Measurements from ENCODE around the gene ARPC4. TPM values are rescaled to one million over a fixed set of nuclear protein-coding genes. Genes with fewer than 3 reads are reported as not detected.

Gene ARPC4
- total RNA-seq, 6 donors from 2014 or later = 88.3 to 186 (median 158) TPM

DNA sequence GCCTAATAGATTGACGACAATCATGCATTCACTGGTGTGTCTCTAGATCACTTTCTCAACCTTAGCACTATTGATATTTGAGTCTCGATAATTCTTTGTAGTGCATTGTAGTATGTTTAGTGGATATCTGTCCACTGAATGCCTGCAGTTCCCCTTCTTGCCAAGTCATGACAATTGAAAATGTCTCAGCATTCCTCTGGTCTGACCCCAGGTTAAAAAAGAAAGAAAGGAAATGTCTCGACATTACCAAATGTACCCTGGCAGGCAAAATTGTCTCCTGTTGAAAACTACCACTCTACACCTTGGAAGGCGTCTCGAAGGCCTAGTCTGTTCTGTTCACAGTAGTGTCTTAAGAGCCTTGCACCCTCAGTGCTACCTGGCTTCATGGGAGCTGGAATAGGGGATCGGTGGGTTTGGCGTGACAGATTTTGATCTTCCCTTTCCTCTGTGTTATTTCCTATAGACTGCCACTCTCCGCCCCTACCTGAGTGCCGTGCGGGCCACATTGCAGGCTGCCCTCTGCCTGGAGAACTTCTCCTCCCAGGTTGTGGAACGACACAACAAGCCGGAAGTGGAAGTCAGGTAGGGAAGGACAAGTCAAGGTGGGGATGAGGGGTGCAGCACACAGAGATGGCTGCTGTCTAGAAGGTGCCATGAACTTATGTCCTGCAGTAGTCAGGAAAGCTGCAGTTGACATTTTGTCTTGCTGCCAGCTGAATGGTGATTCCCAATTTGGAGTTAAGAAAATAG is 4.5 kb downstream of the ARPC4 start:
- no peak for DNase-seq
- Histone ChIP-seq H3K4me3 (no peak overlapping the region), H3K27ac (no peak overlapping the region), H3K36me3 (peaks cover 40 to 57% (median 51%) of the 10 kb centered on the region in 4 donors), H3K4me1 (peaks cover 17 to 34% (median 21%) of the 10 kb centered on the region in 4 donors), H3K9me3 (no peaks in the 10 kb centered on the region), H3K27me3 (no peaks in the 10 kb centered on the region)
- TF ChIP-seq POLR2A (IDR thresholded peaks at IDR 0.05) = no peak
- TF ChIP-seq POLR2AphosphoS5 (IDR thresholded peaks at IDR 0.05) = no peak
- no peak for TF ChIP-seq EP300 (IDR thresholded peaks at IDR 0.05)
- TF ChIP-seq, protein P1, sequence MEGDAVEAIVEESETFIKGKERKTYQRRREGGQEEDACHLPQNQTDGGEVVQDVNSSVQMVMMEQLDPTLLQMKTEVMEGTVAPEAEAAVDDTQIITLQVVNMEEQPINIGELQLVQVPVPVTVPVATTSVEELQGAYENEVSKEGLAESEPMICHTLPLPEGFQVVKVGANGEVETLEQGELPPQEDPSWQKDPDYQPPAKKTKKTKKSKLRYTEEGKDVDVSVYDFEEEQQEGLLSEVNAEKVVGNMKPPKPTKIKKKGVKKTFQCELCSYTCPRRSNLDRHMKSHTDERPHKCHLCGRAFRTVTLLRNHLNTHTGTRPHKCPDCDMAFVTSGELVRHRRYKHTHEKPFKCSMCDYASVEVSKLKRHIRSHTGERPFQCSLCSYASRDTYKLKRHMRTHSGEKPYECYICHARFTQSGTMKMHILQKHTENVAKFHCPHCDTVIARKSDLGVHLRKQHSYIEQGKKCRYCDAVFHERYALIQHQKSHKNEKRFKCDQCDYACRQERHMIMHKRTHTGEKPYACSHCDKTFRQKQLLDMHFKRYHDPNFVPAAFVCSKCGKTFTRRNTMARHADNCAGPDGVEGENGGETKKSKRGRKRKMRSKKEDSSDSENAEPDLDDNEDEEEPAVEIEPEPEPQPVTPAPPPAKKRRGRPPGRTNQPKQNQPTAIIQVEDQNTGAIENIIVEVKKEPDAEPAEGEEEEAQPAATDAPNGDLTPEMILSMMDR (IDR thresholded peaks at IDR 0.05) = no peak
- WGBS, 2 donors = 92 to 96% methylated on average over 12 of the region's 12 CpGs
- no peak for ATAC-seq (ENCODE audit: low FRiP score in 2 of 2)

- ATAC-seq (ENCODE audit: low FRiP score in 2 of 2) = no peak
- no peak for TF ChIP-seq EP300 (IDR thresholded peaks at IDR 0.05)
Measured at GRCh38 chr3:9800529-9800928, 7.6 kb downstream of the ARPC4 start.

DNA sequence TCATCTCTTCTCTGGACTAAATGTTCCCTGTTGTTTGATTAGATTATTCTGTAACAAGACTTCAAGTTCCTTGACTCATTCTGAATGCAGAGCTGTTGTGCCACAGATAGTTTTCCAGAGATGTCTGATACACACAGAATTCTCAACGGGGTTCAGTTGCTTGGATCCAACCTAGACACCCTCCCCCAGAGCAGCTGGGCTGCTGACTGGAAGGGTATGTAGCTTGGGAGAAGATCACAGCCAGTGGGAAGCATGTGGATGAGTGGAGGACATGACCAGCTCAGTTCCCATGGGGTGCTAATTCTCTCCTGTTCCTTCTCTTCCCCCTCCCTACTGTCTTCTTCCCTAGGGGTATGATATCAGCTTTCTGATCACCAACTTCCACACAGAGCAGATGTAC is 10.6 kb downstream of the ARPC4 start:
- DNase-seq (no peak), ATAC-seq (ENCODE audit: low FRiP score in 2 of 2) (no peak)
- 86 to 94% methylated on average over 1 of the region's 1 CpG for WGBS, 2 donors
- Histone ChIP-seq H3K4me1 (peaks cover 0 to under 1% (median 0%) of the 10 kb centered on the region in 4 donors), H3K27ac (no peak overlapping the region), H3K9me3 (no peaks in the 10 kb centered on the region), H3K36me3 (peaks cover 64 to 92% (median 79%) of the 10 kb centered on the region in 4 donors), H3K27me3 (no peaks in the 10 kb centered on the region), H3K4me3 (no peak overlapping the region)
- TF ChIP-seq, protein P1 (IDR thresholded peaks at IDR 0.05) = no peak
- TF ChIP-seq POLR2A (IDR thresholded peaks at IDR 0.05) (no peak), EP300 (IDR thresholded peaks at IDR 0.05) (no peak), POLR2AphosphoS5 (IDR thresholded peaks at IDR 0.05) (no peak)

More at GRCh38 chr3:9800529-9800928, 7.6 kb downstream of the ARPC4 start:
- Histone ChIP-seq H3K27ac (no peak overlapping the region), H3K9me3 (no peaks in the 10 kb centered on the region), H3K4me3 (no peak overlapping the region), H3K36me3 (peaks cover 64 to 85% (median 79%) of the 10 kb centered on the region in 4 donors), H3K27me3 (no peaks in the 10 kb centered on the region), H3K4me1 (peaks cover 0 to 13% (median 2%) of the 10 kb centered on the region in 4 donors)
- WGBS, 2 donors = 79 to 87% methylated on average over 5 of the region's 5 CpGs
- DNase-seq = no peak

DNA sequence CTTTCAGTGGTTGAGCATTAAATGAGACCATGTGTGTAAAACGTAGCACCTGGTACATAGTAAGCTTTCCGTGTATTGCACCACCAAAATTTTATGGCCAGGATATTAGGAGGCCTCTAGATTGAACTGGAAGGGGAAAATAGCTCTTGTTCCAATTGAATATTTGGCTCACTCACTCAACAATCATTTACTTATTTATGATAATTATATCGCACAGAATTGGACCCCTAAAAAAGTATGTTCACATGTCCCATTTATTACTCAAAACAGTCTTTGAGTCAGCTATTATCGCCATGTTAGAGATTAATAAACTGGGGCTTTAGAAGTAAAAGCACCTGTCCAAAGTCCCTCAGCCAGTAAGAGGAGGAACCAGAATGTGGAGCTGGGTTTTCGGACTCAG is 12.1 kb downstream of the ARPC4 start:
- H3K27ac ChIP-seq = no peak overlapping the region
- peaks cover 50 to 77% (median 64%) of the 10 kb centered on the region in 4 donors for H3K36me3 ChIP-seq
- ATAC-seq (ENCODE audit: low FRiP score in 2 of 2) = no peak
- DNase-seq = no peak
- H3K9me3 ChIP-seq = no peaks in the 10 kb centered on the region
- H3K4me3 ChIP-seq = no peak overlapping the region
- TF ChIP-seq POLR2AphosphoS5 (IDR thresholded peaks at IDR 0.05) (no peak), EP300 (IDR thresholded peaks at IDR 0.05) (no peak), POLR2A (IDR thresholded peaks at IDR 0.05) (no peak)
- TF ChIP-seq, protein P1 (IDR thresholded peaks at IDR 0.05) = no peak
- H3K4me1 ChIP-seq = peaks cover 6 to 13% (median 8%) of the 10 kb centered on the region in 4 donors
- WGBS, 2 donors = 93 to 97% methylated on average over 5 of the region's 5 CpGs
- H3K27me3 ChIP-seq = no peaks in the 10 kb centered on the region

GRCh38 chr3:9806137-9806536 is 13.3 kb downstream of the ARPC4 start:
- Histone ChIP-seq H3K27ac (no peak overlapping the region), H3K36me3 (peaks cover 42 to 65% (median 54%) of the 10 kb centered on the region in 4 donors), H3K4me1 (peaks cover 12 to 23% (median 17%) of the 10 kb centered on the region in 4 donors), H3K9me3 (no peaks in the 10 kb centered on the region), H3K27me3 (no peaks in the 10 kb centered on the region), H3K4me3 (no peak overlapping the region)
- no peak for TF ChIP-seq POLR2AphosphoS5 (IDR thresholded peaks at IDR 0.05)
- no peak for TF ChIP-seq POLR2A (IDR thresholded peaks at IDR 0.05)
- DNase-seq (peak in 1 of 2 donors; percentile 71), ATAC-seq (ENCODE audit: low FRiP score in 2 of 2) (no peak)
- WGBS, 2 donors = 94 to 95% methylated on average over 10 to 12 of the region's 12 CpGs

Data from upper lobe of left lung (tissue), 6 donors.